GM23338 (cell line): Measurements from ENCODE around the gene SOX9. TPM values are rescaled to one million over a fixed set of nuclear protein-coding genes. Genes with fewer than 3 reads are reported as not detected.
"Not testable (repeated sequence)": the region's sequence is repeated elsewhere in the genome, so short reads cannot be mapped to it uniquely, and the experiment has no call there.

Experiments
- ATAC-seq: fragments of 200-7000 bp; cut with Tn5 transposase; 3 replicates; pipeline ENCODE4 v1.9.1; 2020
- DNase-seq: peaks from one replicate; pipeline ENCODE4 v3.0.0-alpha.2; 2015; ENCODE audit warnings: low spot score
- H2AFZ ChIP-seq: fragments of 200-600 bp; sonication (generic); 2 replicates; pipeline ENCODE4 v1.8.0; 2016; ENCODE audit warnings: antibody characterized with exemption, mild to moderate bottlenecking, moderate library complexity
- H3F3A ChIP-seq: fragments of 200-600 bp; sonication (generic); replicated peaks from 2 replicates; pipeline ENCODE4 v1.8.0; 2017; ENCODE audit warnings: antibody characterized with exemption, mixed run types, low read depth
- H3K27ac ChIP-seq: fragments of 200-600 bp; sonication (generic); 2 replicates; pipeline ENCODE4 v1.6.1; 2016; ENCODE audit warnings: low read depth
- H3K27me3 ChIP-seq: fragments of 200-600 bp; sonication (generic); 2 replicates; pipeline ENCODE4 v1.8.0; 2016; ENCODE audit warnings: mild to moderate bottlenecking, mixed run types, moderate library complexity; ENCODE audit not compliant: insufficient read depth
- H3K36me3 ChIP-seq: fragments of 200-600 bp; sonication (generic); 2 replicates; pipeline ENCODE4 v1.8.0; 2016; ENCODE audit warnings: mild to moderate bottlenecking; ENCODE audit not compliant: insufficient read depth
- H3K4me1 ChIP-seq: fragments of 200-600 bp; sonication (generic); 2 replicates; pipeline ENCODE4 v1.8.0; 2016; ENCODE audit warnings: mild to moderate bottlenecking, moderate library complexity; ENCODE audit not compliant: insufficient read depth
- H3K4me2 ChIP-seq: fragments of 200-600 bp; sonication (generic); 2 replicates; pipeline ENCODE4 v1.7.1; 2017; ENCODE audit warnings: mixed run types
- H3K4me3 ChIP-seq: fragments of 200-600 bp; sonication (generic); 2 replicates; pipeline ENCODE4 v1.6.1; 2016; ENCODE audit warnings: mixed run types
- H3K79me2 ChIP-seq: fragments of 200-600 bp; sonication (generic); replicated peaks from 2 replicates; pipeline ENCODE4 v1.8.0; 2017; ENCODE audit warnings: mild to moderate bottlenecking; ENCODE audit not compliant: insufficient read depth
- H3K9me2 ChIP-seq: fragments of 200-600 bp; sonication (generic); 2 replicates; pipeline ENCODE4 v1.8.0; 2017; ENCODE audit not compliant: insufficient read depth
- H4K20me1 ChIP-seq: fragments of 200-600 bp; sonication (generic); replicated peaks from 2 replicates; pipeline ENCODE4 v1.8.0; 2017; ENCODE audit warnings: mild to moderate bottlenecking; ENCODE audit not compliant: insufficient read depth
- H3K27ac Mint-ChIP-seq: 2 replicates; pipeline ENCODE4 v1.8.0; 2020; ENCODE audit warnings: inconsistent platforms, mild to moderate bottlenecking, moderate library complexity, mixed read lengths
- H3K27me3 Mint-ChIP-seq: 3 replicates; pipeline ENCODE4 v1.8.0; 2022; ENCODE audit warnings: low read depth, mild to moderate bottlenecking, moderate library complexity, mixed read lengths, inconsistent platforms; ENCODE audit not compliant: insufficient read depth, poor library complexity
- H3K36me3 Mint-ChIP-seq: 3 replicates; pipeline ENCODE4 v1.8.0; 2021; ENCODE audit warnings: low read depth, mild to moderate bottlenecking, inconsistent platforms, moderate library complexity, mixed read lengths
- H3K4me1 Mint-ChIP-seq: 3 replicates; pipeline ENCODE4 v1.8.0; 2020; ENCODE audit warnings: mild to moderate bottlenecking, inconsistent platforms, mixed read lengths
- H3K4me3 Mint-ChIP-seq: 3 replicates; pipeline ENCODE4 v1.8.0; 2021; ENCODE audit warnings: moderate library complexity, mild to moderate bottlenecking, inconsistent platforms, mixed read lengths
- H3K9me3 Mint-ChIP-seq: 3 replicates; pipeline ENCODE4 v1.8.0; 2020; ENCODE audit warnings: moderate library complexity, mild to moderate bottlenecking, inconsistent platforms, mixed read lengths
- CREB1 ChIP-seq: fragments of 250-450 bp; sonication (Bioruptor Pico); IDR thresholded peaks from 2 replicates; pipeline ENCODE4 v1.5.0; 2020; ENCODE audit warnings: low read depth, mild to moderate bottlenecking, moderate library complexity
- EZH2 ChIP-seq: fragments of 200-600 bp; sonication (generic); IDR thresholded peaks from one replicate; pipeline ENCODE4 v1.8.0; 2017; ENCODE audit warnings: antibody characterized with exemption, mild to moderate bottlenecking, low read depth; ENCODE audit not compliant: unreplicated experiment
- EZH2phosphoT487 ChIP-seq: fragments of 200-600 bp; sonication (generic); IDR thresholded peaks from one replicate; pipeline ENCODE4 v1.8.1; 2018; ENCODE audit warnings: antibody characterized with exemption; ENCODE audit not compliant: unreplicated experiment
- JUNB ChIP-seq: IDR thresholded peaks from one replicate; pipeline ENCODE4 v1.6.1; 2016; ENCODE audit warnings: antibody characterized with exemption; ENCODE audit not compliant: unreplicated experiment
- NANOG ChIP-seq: IDR thresholded peaks from 2 replicates; pipeline ENCODE4 v1.6.1; 2016; ENCODE audit warnings: antibody characterized with exemption, borderline replicate concordance
- POLR2AphosphoS5 ChIP-seq: IDR thresholded peaks from 2 replicates; pipeline ENCODE4 v1.6.1; 2016; ENCODE audit warnings: antibody characterized with exemption, low read depth
- STAT1 ChIP-seq: IDR thresholded peaks from one replicate; pipeline ENCODE4 v1.6.1; 2016; ENCODE audit warnings: antibody characterized with exemption; ENCODE audit not compliant: unreplicated experiment
- polyA plus RNA-seq: library from polyadenylated mRNA; unstranded; fragments of >200 nt; fragmentation: Nextera tagmentation; extraction: Ambion mirVana; gene quantifications from 2 replicates; pipeline ENCODE4 v1.2.1, GENCODE V29; 2016
- total RNA-seq: library from RNA; depleted of rRNA; stranded (reverse); fragments of >200 nt; shearing (Covaris generic); gene quantifications from 2 replicates; pipeline ENCODE4 v1.2.3, GENCODE V29; 2014
- TF ChIP-seq, protein P1 (sequence below): IDR thresholded peaks from 2 replicates; pipeline ENCODE4 v1.6.1; 2016; ENCODE audit warnings: antibody characterized with exemption
- TF ChIP-seq, protein P2 (sequence below): fragments of 250-450 bp; sonication (Bioruptor Pico); IDR thresholded peaks from 2 replicates; pipeline ENCODE4 v1.5.0; 2020; ENCODE audit warnings: mild to moderate bottlenecking, moderate library complexity
- TF ChIP-seq, protein P3 (sequence below): IDR thresholded peaks from one replicate; pipeline ENCODE4 v1.6.1; 2018; ENCODE audit warnings: antibody characterized with exemption; ENCODE audit not compliant: unreplicated experiment

SOX9 gene
- total and polyA plus RNA-seq, 2 experiments from 2014 or later = 4.4 TPM

DNA sequence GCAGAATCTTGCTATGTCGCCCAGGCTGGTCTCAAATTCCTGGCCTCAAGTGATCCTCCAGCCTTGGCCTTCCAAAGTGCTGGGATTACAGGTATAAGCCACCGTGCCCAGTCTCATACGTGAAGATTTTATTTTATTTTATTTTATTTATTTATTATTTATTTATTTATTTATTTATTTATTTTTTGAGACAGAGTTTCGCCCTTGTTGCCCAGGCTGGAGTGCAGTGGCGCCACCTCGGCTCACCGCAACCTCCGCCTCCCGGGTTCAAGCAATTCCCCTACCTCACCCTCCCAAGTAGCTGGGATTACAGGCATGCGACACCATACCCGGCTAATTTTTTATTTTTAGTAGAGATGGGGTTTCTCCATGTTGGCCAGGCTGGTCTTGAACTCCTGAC lies 21.3 kb downstream of the SOX9 start:
- not testable (repeated sequence) for H3K36me3 Mint-ChIP-seq, H3F3A ChIP-seq, H3K4me1 ChIP-seq, H3K4me2 ChIP-seq, H3K27ac Mint-ChIP-seq, H4K20me1 ChIP-seq, H3K27ac ChIP-seq, H3K9me3 Mint-ChIP-seq, DNase-seq, H3K36me3 ChIP-seq, H2AFZ ChIP-seq, H3K27me3 ChIP-seq, H3K4me3 Mint-ChIP-seq, H3K4me3 ChIP-seq, ATAC-seq, H3K79me2 ChIP-seq
- Mint-ChIP-seq H3K27me3 (peaks cover 14% of the 10 kb centered on the region), H3K4me1 (peaks cover 14% of the 10 kb centered on the region)
- H3K9me2 ChIP-seq = peaks cover 23% of the 10 kb centered on the region

DNA sequence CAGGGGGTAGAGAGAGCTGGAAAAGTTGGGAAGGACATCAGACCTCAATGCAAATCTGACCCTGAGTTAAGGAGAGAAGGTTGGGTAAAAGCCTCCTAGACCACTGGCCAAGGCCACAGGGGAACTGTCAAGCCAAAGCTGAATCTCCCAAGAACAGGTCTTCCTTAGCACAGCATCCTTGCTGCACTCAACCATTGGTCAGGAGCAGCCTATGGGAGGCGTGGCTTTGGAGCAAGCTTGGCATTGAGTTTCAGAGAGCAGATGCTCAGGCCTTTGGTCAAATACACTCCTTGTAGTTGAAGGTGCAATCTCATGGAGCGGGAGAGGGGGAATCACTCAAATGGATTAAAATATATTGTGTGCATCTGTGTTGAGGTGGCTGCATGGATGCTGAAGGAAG lies 21.8 kb downstream of the SOX9 start:
- H3K4me3 Mint-ChIP-seq = no peak overlapping the region
- DNase-seq = no peak
- TF ChIP-seq, protein P1, sequence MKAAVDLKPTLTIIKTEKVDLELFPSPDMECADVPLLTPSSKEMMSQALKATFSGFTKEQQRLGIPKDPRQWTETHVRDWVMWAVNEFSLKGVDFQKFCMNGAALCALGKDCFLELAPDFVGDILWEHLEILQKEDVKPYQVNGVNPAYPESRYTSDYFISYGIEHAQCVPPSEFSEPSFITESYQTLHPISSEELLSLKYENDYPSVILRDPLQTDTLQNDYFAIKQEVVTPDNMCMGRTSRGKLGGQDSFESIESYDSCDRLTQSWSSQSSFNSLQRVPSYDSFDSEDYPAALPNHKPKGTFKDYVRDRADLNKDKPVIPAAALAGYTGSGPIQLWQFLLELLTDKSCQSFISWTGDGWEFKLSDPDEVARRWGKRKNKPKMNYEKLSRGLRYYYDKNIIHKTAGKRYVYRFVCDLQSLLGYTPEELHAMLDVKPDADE = no peak
- TF ChIP-seq STAT1 (no peak), CREB1 (no peak), EZH2 (no peak), EZH2phosphoT487 (no peak), NANOG (no peak), POLR2AphosphoS5 (no peak), JUNB (no peak)
- TF ChIP-seq, protein P2, sequence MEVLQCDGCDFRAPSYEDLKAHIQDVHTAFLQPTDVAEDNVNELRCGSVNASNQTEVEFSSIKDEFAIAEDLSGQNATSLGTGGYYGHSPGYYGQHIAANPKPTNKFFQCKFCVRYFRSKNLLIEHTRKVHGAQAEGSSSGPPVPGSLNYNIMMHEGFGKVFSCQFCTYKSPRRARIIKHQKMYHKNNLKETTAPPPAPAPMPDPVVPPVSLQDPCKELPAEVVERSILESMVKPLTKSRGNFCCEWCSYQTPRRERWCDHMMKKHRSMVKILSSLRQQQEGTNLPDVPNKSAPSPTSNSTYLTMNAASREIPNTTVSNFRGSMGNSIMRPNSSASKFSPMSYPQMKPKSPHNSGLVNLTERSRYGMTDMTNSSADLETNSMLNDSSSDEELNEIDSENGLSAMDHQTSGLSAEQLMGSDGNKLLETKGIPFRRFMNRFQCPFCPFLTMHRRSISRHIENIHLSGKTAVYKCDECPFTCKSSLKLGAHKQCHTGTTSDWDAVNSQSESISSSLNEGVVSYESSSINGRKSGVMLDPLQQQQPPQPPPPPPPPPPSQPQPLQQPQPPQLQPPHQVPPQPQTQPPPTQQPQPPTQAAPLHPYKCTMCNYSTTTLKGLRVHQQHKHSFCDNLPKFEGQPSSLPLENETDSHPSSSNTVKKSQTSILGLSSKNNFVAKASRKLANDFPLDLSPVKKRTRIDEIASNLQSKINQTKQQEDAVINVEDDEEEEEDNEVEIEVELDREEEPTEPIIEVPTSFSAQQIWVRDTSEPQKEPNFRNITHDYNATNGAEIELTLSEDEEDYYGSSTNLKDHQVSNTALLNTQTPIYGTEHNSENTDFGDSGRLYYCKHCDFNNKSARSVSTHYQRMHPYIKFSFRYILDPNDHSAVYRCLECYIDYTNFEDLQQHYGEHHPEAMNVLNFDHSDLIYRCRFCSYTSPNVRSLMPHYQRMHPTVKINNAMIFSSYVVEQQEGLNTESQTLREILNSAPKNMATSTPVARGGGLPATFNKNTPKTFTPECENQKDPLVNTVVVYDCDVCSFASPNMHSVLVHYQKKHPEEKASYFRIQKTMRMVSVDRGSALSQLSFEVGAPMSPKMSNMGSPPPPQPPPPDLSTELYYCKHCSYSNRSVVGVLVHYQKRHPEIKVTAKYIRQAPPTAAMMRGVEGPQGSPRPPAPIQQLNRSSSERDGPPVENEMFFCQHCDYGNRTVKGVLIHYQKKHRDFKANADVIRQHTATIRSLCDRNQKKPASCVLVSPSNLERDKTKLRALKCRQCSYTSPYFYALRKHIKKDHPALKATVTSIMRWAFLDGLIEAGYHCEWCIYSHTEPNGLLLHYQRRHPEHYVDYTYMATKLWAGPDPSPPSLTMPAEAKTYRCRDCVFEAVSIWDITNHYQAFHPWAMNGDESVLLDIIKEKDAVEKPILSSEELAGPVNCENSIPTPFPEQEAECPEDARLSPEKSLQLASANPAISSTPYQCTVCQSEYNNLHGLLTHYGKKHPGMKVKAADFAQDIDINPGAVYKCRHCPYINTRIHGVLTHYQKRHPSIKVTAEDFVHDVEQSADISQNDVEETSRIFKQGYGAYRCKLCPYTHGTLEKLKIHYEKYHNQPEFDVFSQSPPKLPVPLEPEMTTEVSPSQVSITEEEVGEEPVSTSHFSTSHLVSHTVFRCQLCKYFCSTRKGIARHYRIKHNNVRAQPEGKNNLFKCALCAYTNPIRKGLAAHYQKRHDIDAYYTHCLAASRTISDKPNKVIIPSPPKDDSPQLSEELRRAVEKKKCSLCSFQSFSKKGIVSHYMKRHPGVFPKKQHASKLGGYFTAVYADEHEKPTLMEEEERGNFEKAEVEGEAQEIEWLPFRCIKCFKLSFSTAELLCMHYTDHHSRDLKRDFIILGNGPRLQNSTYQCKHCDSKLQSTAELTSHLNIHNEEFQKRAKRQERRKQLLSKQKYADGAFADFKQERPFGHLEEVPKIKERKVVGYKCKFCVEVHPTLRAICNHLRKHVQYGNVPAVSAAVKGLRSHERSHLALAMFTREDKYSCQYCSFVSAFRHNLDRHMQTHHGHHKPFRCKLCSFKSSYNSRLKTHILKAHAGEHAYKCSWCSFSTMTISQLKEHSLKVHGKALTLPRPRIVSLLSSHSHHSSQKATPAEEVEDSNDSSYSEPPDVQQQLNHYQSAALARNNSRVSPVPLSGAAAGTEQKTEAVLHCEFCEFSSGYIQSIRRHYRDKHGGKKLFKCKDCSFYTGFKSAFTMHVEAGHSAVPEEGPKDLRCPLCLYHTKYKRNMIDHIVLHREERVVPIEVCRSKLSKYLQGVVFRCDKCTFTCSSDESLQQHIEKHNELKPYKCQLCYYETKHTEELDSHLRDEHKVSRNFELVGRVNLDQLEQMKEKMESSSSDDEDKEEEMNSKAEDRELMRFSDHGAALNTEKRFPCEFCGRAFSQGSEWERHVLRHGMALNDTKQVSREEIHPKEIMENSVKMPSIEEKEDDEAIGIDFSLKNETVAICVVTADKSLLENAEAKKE (CRISPR knock-in tag) = no peak
- TF ChIP-seq, protein P3, sequence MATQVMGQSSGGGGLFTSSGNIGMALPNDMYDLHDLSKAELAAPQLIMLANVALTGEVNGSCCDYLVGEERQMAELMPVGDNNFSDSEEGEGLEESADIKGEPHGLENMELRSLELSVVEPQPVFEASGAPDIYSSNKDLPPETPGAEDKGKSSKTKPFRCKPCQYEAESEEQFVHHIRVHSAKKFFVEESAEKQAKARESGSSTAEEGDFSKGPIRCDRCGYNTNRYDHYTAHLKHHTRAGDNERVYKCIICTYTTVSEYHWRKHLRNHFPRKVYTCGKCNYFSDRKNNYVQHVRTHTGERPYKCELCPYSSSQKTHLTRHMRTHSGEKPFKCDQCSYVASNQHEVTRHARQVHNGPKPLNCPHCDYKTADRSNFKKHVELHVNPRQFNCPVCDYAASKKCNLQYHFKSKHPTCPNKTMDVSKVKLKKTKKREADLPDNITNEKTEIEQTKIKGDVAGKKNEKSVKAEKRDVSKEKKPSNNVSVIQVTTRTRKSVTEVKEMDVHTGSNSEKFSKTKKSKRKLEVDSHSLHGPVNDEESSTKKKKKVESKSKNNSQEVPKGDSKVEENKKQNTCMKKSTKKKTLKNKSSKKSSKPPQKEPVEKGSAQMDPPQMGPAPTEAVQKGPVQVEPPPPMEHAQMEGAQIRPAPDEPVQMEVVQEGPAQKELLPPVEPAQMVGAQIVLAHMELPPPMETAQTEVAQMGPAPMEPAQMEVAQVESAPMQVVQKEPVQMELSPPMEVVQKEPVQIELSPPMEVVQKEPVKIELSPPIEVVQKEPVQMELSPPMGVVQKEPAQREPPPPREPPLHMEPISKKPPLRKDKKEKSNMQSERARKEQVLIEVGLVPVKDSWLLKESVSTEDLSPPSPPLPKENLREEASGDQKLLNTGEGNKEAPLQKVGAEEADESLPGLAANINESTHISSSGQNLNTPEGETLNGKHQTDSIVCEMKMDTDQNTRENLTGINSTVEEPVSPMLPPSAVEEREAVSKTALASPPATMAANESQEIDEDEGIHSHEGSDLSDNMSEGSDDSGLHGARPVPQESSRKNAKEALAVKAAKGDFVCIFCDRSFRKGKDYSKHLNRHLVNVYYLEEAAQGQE = no peak

More for the DNA sequence above, 21.8 kb downstream of the SOX9 start:
- Histone ChIP-seq H3K4me1 (0 out of 2 replicates have a peak, but pooled peaks cover 9% of the 10 kb centered on the region), H3K27me3 (no peaks in the 10 kb centered on the region), H4K20me1 (no peaks in the 10 kb centered on the region), H3K36me3 (no peaks in the 10 kb centered on the region), H3K27ac (no peak overlapping the region), H3K9me2 (peaks cover 20% of the 10 kb centered on the region), H3K4me3 (no peak overlapping the region), H2AFZ (no peak overlapping the region), H3K79me2 (no peaks in the 10 kb centered on the region), H3K4me2 (no peak overlapping the region), H3F3A (no peaks in the 10 kb centered on the region)
- Mint-ChIP-seq H3K27me3 (peaks cover 14% of the 10 kb centered on the region), H3K27ac (no peak overlapping the region), H3K36me3 (no peaks in the 10 kb centered on the region; the same call in 2 of the 3 replicates), H3K4me1 (peaks cover 16% of the 10 kb centered on the region), H3K9me3 (no peaks in the 10 kb centered on the region; the same call in 2 of the 3 replicates)
- peak; percentile 55 for ATAC-seq
